Esophagus mucosa (tissue), 1 donor: Measurements from ENCODE around the gene MEI1. TPM values are rescaled to one million over a fixed set of nuclear protein-coding genes. Genes with fewer than 3 reads are reported as not detected.

ENCODE experiments used
- ATAC-seq: fragments of 200-7000 bp; cut with Tn5 transposase; one replicate; pipeline ENCODE4 v1.9.1; 2020
- total RNA-seq: library from RNA; stranded (reverse); gene quantifications from one replicate; pipeline ENCODE4 v1.2.4, GENCODE V29; 2023
- donor health status: DM: yes; HTN: yes; CAD: no.

Gene MEI1
- total RNA-seq, 1 donor from 2014 or later = 1.3 TPM

DNA sequence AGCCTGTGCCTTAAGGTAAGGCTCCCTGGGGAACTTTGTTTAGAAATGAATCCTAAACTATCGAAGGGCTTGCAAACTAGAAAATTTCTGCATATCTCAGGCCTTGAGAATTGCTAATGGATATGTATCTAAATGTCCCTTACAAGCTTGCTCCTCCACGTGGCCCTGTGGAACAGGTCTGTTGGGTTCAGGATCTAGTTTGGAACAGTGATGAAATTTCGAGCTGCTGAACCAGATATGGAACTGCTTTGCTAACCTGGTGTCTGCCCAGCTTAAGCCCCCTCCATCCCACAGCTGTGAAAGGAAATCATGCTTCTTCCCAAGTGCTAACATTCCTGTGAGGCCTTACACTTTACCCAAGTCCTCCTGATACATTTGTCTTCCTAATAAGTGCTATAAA, 145.2 kb downstream of the MEI1 start:
- ATAC-seq = peak; percentile 77

GRCh38 chr22:41845380-41846267, 146.3 kb downstream of the MEI1 start:
- ATAC-seq = no peak

- peak; percentile 20 for ATAC-seq
These were observed 147.1 kb downstream of the MEI1 start for GRCh38 chr22:41846268-41846987.

GRCh38 chr22:41847300-41847699, 148.0 kb downstream of the MEI1 start:
- peak; percentile 50 for ATAC-seq

DNA sequence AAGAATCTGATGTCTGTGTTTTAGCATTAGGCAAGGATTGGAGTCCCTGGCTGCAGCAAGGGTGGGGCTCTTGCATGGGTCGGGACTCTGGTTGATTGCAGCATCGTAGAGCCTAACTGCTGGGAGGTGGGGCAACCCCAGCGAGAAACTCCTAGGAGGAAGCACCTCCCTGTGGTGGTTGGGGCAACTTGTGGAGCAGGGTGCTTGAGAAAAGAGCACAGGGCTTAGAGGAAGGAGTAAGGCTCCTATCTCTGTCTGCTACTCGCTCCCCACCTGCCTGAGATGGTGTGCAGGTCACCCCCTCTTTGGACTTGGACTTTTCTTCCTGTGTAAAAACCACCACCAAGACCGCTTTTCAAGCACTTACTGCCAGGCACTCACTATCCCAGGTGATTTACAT, 149.2 kb downstream of the MEI1 start:
- peak; percentile 83 for ATAC-seq

Other genes with a start within 250 kb of the MEI1 start
- gene PHF5A, start 230.8 kb upstream of the MEI1 start, total RNA-seq = 39.2 TPM
- 66.5 TPM for gene ACO2, start 230.4 kb upstream of the MEI1 start, total RNA-seq
- 27.8 TPM for gene POLR3H, start 155.0 kb upstream of the MEI1 start, total RNA-seq
- 0.08 TPM for gene CSDC2, start 138.5 kb upstream of the MEI1 start, total RNA-seq
- gene PMM1, start 109.7 kb upstream of the MEI1 start, total RNA-seq = 30.0 TPM
- 36.7 TPM for gene DESI1, start 78.5 kb upstream of the MEI1 start, total RNA-seq
- gene XRCC6, start 78.2 kb upstream of the MEI1 start, total RNA-seq = 181 TPM
- gene SNU13, start 10.6 kb upstream of the MEI1 start, total RNA-seq = 105 TPM
- gene CCDC134, start 101.2 kb downstream of the MEI1 start, total RNA-seq = 6.9 TPM
- gene SREBF2, start 133.6 kb downstream of the MEI1 start, total RNA-seq = 131 TPM
- 0.16 TPM for gene SHISA8, start 215.6 kb downstream of the MEI1 start, total RNA-seq
- 1.00 TPM for gene TNFRSF13C, start 227.3 kb downstream of the MEI1 start, total RNA-seq
- 10.6 TPM for gene CENPM, start 247.6 kb downstream of the MEI1 start, total RNA-seq